ENCODE measurements around the gene ATP2B2.

DNA sequence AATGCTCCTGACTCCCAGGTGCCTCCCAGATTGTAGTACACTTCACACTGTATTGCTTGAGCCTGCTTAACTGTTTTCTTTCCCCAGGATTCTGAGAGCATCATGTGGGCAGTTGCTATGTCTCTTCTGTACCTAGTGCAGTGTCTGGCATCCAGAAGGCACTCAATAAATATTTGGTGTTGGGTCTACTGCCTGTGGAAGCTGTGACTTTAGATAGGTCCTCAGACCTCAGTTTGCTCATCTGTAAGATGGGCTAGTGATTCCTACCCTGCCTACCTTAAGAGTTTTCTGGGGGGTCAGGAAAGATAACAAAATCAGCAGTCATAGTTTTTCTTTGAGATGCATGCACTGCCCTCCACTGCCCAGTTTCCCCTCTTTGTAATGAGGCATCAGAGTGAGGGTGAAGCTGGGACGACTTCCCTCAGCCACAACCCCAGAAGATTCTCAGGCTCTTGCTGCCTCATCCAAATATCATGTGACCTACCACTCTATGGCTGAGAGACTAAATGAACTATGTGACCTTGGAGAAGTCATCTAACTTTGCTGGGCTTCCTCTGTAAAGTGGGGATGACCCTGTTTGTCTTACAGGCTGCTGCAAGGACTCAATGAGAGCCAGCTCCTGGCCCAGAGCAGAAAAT is 50.4 kb downstream of the ATP2B2 start:
- TF ChIP-seq SUZ12 (IDR thresholded peaks at IDR 0.05; ENCODE audit: extremely low read depth, insufficient read depth, insufficient read length) (no peak), ZNF274 (IDR thresholded peaks at IDR 0.05; ENCODE audit: low read depth, low read length) (no peak)
